Muscle of arm (tissue), 12 donors: Measurements from ENCODE around the gene SLTM. TPM values are rescaled to one million over a fixed set of nuclear protein-coding genes. Genes with fewer than 3 reads are reported as not detected.
"Not testable (repeated sequence)": the region's sequence is repeated elsewhere in the genome, so short reads cannot be mapped to it uniquely, and the experiment has no call there.

Experiments
- DNase-seq: peaks from one replicate; pipeline ENCODE4 v3.0.0-alpha.2; 2013
- polyA plus RNA-seq, 12 donors: library from polyadenylated mRNA; unstranded; fragments of 120-200 nt; gene quantifications; one replicate each; pipeline ENCODE4 v1.2.1, GENCODE V29; 2013; ENCODE audit not compliant: insufficient read length in 12 of 12

The SLTM gene
- polyA plus RNA-seq, 12 donors = 50.8 to 133 (median 72.8) TPM; not detected in 1

DNA sequence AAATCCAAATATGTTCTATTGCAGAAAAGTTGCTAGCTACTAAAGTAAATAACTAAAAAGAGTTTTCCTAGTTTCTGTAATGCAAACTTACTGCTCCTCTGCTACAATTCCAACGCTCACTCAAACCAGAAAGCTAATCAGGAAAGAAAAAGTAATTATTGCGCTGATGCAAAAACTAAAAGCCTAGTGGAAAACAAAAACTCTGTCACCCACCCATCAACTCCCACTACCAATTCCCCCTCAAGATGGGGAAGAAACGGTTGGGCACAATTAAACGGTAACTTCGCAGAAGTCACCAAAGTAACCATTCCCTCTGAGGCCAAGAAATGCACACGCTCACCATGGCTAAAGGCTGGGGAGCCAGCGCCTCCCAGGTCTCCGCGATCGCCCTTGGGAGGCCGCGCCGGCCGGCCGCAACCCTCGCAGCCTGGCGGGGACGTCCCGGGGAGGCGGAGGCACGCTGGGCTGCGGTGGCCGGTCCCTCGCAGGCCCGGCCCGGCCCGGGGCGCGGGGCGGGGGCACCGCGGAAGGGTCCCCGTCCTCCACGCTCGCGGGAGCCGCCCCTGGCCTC is 684 bp downstream of the SLTM start:
- DNase-seq = peak; percentile 46

DNA sequence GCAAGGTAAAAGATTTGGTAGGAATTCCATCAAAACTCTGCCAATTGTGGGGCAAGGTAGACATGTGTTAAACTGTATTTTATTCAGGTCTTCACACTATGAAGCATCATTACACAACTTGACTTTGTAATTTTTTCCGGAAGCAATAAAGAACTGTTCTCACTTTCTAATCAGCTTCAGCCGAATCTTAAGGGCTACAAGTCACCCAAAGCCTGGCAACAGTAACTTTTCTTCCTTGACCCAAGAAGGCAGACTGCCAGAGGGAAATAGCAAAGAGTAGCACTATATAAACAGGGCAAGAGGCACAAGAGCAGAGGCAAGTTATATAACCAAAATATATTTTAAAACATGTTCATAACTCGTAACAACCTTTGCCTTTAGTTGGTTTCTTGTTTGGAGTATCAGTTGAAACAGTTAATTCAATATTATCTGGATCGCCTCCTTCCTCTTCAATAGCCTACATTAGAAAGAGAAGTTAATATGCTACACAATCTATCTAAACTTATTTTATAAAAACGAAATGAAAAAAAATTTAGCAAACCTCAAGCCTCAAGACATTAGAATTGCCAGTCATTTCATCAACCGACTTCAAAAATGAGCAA is 1.4 kb downstream of the SLTM start:
- DNase-seq = peak; percentile 15

DNA sequence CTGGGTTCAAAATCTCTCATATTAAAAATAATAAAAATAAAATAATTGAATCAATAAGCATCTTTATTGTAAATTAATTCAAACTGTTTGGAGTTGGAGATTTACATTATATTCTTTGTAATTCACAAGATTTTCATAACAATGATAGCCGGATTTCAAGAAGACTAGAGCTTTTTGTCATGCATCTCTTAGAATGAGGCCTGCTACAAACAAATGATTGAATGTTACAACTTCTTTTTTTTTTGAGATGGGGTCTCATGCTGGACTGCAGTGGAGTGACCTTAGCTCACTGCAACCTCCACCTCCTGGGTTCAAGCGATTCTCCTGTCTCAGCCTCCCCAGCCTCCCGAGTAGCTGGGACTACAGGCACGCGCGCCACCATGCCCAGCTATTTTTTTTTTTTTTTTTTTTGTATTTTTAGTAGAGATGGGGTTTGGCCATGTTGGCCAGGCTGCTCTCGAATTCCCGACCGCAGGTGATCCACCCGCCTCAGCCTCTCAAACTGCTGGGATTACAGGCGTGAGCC is 3.5 kb downstream of the SLTM start:
- DNase-seq = no peak

DNA sequence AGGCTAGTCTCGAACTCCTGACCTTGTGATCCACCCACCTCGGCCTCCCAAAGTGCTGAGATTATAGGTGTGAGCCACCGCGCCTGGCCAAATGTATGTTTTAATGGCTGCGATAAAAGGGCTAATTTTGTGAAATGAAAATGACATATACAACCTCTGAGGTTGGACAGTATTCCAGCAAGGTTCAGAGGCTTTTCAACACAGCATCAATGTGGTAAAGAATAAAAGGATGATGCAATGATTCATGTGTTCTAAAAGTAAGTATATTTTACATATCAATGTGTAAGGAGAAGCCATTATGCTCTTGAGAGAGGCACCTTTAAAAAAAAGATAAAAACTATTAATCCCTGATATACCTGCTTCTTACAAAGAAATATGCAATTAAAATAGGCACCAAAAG is 6.7 kb downstream of the SLTM start:
- no peak for DNase-seq

DNA sequence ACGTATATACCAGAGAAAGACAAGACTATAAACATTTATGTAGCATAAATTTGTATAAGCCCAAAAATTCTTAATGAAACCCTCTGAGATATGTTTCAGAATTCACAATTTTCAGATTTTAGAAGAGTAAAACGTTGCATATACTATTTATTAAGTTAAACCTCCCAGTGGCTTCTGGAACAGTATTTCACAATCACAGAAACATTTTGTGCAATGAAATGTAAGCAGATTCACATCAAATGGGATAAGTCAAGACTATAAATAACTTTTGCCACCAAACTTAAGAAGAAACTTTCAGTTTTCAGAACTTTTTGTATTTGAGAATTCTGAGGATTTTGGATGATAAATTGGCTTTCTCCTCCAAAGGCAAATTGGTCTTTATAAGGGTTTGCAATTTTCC is 9.2 kb downstream of the SLTM start:
- no peak for DNase-seq

DNA sequence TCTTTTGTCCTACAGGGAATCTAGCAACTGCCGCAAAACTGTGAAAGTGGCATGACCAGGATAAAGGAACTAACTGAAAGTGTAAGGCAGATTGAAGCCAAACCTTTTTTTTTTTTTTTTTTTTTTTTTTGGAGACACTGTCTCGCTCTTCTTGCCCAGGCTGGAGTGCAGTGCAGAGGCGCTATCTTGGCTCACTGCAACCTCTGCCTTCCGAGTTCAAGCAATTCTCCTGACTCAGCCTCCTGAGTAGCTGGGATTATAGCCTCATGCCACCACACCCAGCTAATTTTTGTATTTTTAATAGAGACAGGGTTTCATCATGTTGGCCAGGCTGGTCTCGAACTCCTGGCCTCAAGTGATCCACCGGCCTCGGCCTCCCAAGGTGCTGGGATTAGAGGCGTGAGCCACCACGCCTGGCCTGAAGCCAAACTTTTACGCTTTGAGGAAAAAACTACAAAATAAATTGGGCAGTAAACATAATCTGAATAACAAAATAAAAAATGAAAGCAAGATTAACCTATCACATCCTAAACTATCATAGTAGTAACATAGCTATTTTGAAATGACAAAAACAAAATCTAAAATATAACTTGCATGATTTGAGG is 9.7 kb downstream of the SLTM start:
- no peak for DNase-seq

DNA sequence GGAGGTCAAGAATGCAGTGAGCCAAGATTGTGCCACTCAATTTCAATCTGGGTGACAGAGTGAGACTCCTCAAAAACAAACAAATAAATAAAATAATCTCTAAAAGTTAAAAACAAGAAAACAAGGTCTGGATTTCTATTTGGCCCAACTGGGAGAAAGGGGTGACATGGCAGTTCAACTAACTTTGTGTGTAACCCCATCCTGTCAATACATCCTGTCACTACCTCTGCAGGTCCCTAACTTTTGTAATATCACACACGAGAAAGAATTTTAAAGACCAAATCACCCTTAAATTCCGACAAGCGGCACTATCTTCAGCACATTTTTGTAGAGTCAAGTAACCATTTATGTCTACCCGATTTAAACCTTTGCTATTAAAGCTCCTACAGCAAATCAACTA is 10.2 kb downstream of the SLTM start:
- no peak for DNase-seq

DNA sequence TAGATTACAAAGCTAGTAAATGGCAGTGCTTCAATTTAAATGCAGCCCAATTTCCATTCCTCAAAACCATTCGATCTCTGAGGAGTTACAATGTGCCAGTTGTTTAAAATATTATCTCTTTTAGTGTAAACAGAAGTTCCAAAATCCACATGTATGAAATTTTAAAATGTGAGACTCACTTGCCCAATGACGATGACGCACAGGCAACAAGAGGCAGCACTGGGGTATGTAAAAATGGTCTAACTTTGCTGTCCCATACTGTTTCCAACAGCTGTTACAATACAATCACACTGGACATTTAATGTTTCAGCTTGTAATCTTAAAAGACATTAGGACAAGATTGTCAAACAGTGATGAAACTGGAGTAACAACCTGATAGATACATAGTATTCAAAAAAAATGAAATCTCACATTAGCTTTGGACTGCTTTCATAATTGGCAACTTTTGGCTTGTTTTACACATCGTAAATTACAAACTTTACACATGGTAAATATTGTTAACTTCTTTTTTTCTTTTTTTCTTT is 12.2 kb downstream of the SLTM start:
- DNase-seq = no peak

DNA sequence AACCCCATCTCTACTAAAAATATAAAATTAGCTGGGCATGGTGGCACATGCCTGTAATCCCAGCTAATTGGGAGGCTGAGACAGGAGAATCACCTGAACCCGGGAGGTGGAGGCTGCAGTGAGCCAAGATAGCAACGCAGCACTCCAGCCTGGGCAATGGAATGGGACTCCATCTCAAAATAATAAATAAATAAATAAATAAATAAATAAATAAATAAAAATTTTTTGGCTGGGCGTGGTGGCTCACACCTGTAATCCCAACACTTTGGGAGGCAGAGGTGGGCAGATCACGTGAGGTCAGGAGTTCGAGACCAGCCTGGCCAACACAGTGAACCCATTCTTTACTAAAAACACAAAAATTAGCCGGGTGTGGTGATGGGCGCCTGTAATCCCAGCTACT is 13.0 kb downstream of the SLTM start:
- DNase-seq = not testable (repeated sequence)

DNA sequence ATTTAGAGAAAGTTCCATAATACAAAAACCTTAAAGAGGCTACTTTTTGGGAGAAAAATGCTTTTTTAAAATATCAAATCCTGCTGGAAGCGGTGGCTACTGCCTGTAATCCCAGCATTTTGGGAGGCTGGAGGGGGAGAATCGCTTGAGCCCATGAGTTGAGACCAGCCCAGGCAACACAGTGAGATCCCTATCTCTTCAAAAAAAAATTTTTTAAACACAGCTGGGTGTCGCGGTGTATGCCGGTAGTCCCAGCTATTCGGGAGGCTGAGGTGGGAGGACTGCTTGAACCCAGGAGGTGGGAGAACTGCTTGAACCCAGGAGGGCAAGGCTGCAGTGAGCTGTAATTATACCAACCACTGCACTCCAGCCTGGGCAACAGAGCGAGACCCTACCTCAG is 14.2 kb downstream of the SLTM start:
- no peak for DNase-seq

DNA sequence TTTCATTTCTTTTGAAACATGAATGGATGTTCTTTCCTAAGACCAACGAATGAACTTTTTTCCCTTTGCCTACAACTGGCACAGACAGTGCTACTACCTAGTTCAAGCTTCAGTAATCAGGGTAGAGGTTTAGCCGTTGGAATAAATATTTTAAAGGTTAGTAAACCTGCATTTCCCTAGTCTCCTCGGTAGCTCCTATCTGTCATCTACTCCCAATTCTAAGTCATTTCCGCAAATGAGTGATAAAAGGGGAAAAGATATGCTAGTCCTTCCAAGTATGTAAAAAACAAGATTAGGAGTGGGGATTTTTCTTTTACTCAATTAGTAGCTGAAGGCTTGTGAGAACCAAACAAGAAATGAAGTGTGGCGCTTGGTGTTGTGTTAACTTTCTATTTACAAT is 15.2 kb downstream of the SLTM start:
- no peak for DNase-seq

DNA sequence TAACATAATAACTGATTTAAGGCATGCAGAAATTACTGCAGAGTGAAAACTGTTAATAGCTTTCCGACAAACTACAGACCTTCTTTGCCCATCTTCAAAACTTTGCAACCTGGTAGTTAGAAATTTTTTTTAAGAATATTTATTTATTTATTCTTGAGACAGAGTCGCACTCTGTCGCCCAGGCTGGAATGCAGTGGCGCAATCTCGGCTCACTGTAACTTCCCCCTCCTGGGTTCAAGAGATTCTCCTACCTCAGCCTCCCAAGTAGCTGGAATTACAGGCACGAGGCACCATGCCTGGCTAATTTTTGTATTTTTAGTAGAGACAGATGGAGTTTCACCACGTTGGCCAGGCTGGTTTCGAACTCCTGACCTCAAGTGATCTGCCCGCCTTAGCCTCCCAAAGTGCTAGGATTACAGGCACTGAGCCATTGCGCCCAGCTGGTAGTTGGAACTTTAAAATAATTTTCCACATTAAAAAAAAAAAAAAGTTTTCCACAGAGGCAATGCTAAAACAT is 15.8 kb downstream of the SLTM start:
- DNase-seq = not testable (repeated sequence)

DNA sequence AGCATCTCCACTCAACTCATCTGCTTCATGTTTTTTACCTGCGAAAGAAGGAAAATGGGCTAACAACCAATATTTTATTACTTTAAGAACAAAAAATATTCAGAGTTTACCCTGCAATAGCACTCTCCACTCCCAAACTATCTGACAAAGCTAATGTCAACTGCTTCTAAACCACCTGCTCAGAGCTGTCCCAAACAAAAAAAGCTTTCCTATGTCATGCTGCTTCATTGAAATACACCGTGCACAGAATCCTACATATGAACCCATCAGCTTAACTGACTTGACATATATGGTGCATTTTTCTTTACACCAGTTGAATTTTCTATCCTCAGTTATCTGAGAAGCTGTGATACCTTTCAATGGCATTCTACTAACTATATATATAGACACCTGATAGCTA is 16.5 kb downstream of the SLTM start:
- no peak for DNase-seq

DNA sequence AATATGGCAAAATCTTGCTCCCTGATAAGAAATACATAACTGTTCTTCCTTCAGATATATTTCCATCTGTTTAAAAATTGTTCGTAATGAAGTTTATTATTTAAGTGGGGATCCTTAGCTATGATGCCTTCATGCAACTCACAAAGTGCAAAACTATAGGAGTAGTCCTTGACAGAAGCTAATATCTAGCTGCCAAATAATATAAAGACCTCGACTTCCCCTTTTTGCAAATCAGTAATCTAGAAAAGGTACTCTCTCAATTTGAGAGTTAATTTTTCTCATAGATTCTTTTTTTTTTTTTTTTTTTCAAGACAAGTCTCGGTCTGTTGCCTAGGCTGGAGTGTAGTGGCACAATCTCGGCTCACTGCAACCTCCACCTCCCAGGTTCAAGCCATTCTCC is 23.0 kb downstream of the SLTM start:
- no peak for DNase-seq

DNA sequence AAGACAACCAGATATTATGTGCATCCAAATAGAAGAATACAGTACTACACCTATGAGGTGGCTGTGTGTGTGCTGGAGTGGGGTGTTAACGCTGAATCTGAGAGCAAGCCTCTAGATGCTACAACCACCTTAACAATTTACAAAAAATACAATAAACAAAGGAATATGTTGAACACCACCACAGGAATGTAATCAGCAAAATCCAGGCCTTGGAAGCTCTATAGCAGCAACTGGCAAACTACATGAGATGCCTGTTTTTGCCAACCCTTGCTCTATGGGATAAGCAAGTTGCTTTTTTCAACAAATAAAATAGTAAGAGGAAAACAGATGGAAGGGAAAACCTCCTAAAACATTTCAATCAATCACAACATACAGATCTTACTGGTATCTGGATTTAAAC is 23.9 kb downstream of the SLTM start:
- no peak for DNase-seq

DNA sequence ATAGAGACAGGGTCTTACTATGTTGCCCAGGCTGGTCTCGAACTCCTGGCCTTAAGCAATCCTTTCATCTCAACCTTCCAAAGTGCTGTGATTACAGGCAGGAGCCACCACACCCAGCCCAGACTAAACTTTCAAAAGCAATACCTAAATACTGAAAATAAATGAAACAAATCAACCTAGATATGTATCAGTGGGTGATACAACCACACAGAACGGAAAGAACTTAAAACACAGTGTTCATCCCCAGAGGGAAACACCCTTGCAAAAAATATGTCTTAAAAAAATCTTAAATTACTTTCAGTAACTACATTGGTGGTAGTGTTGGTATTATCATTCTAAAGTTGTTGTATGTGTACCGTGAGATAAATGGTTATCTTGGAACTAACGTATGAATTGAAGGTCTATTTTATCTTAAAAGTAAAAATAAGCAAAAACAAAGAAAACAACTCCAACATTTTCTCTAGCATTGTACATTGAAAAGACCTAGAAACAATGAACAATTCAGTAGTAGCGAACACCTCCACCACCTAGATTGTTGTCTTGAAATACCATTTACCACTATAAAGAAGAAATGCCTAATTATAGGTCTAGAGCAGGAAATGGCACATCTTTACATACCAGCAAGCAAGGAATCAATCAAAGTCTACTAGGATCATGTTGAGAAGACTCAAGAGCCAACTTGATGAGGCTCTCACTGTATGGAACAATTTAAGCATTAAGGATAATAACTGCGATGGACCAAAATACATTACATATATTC is 24.7 kb downstream of the SLTM start:
- DNase-seq = no peak

DNA sequence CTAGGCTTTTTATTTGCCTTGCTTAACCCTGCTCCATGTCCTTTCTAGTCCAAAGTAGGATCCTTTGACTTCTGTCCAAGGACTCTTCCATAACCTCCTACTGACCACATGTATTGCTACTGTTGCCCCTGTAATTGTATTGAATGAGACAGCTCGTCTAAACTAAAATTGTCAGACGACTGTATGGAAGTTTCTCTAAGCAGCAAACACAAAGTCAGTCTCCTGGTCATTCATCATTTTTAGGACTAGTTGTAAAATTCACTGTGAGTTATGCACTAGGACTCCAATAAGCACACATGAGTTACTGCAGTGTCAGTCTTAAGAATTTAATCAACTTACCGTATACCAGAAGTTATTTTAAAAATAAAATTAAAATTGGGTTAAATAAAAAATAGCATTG is 32.8 kb downstream of the SLTM start:
- DNase-seq = no peak

DNA sequence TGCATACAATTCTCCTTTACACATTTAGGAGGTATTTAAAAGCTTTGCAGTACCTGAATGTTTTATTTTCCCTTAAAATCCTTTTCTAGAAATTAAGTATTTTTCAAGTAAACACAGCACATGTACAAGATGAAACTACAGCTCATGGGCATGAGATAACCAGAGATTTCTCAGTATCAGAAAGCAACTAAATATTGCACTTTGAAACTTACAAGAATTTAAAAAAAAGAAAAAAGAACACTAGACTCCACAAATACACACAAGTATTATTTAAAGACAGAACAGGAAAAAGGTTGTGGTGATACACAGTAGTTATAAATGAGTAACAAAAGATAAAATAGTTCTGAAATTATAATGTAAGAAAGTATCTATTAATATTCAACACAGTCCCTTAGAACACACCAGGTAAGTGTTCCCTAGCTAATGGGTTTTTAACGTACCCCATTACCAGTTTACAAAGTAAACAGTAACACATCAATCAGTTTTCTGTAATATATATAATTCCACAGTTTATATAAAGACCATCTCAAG is 35.3 kb downstream of the SLTM start:
- DNase-seq = no peak

DNA sequence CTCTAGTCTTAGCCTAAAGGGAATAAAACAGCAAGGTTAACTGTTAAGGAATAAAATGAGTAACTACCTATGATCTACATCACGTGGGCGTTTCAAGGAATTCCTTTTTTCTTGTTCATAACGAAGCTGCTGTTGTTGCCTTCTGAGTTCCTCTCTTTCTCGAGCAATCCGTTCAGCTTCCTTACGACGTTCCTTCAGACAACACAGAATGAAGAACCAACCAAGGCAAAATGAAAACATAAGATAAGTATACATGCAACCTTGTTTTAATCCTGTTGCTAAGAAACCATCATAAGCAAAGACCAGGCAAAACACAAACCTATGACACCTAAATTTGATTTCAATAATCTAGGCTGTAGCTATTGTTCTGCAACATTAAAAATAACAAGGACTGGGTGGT is 44.1 kb downstream of the SLTM start:
- no peak for DNase-seq

DNA sequence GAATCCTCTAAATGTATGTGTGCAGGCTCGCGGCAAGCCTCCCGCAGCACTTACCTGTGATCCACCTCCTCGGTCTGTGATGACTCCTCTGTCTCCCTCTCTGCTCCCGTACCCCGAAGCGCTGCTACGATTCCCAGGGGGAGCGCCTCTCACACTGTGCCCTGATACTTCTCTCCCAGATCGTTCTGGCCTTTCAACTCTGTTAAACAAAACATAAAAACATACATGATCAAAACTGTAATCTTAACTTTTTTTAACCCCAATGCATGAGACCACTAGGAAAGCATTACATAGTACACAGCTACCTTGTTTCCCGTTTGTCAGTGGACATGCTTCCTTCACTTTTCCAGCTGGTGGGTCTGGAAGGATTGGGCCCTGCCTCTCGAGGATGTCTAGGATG is 46.6 kb downstream of the SLTM start:
- DNase-seq = no peak

DNA sequence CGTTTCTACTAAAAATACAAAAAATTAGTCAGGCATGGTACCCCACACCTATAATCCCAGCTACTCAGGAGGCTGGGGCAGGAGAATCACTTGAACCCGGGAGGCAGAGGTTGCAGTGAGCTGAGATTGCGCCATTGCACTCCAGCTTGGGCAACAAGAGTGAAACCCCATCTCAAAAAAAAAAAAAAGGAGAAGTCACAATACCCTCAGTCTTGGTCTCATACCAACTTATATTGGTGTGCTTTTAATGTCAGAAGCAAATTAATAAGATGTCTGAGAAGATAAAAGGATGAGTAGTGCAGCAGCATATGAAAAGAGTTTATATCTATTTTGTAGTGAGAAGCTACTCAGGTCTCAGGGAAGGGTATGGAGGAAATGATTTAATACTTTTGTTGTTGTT is 49.6 kb downstream of the SLTM start:
- not testable (repeated sequence) for DNase-seq

DNA sequence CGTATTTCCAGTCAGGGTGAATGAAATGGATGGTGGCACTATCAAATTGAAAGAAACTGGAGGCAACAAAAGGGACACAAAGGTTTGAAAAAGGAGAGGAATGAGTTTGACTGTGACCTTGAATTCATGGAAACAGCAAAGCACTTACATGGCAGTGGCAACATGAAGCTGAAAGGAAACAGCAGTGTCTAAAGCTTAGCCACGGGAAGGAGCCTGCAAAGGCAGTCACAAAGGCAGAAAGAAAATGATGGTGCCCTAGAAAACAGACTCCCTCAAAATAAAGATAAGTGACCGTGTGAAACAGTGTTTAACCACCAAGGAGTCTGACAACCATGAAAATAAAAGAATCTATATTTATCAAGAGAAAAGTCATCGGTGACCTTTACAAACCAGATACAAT is 51.2 kb downstream of the SLTM start:
- DNase-seq = no peak
